ENCODE results near the gene CSK. TPM values are rescaled to one million over a fixed set of nuclear protein-coding genes. Genes with fewer than 3 reads are reported as not detected.

CSK gene
- total and polyA plus RNA-seq, 2 donors (not counting 1 experiment from before 2014, with no cell fraction given), result 325 to 651 TPM

DNA sequence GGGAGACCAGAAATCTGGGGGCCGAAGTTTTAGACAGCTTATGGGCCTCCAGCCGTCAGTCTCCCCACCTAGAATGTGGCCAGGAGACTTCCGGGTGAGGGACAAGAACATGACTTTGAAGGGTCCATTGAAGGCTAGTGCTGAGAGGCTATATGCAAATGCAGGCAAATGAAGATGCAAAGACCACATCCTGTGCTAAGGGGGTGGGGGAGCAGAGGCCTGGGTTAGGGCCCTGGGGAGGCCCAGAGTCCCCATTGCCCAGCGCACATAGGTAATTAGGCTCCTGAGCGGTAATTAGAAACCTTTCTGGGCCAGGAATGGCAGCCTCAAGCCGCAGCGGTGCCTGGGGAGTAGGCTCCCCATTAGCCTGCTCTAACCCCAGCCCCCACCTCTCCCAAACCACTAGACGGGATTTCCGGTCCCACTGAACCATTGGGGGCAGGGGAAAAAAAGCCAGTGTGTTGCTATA is 6.8 kb downstream of the CSK start:
- POLR2A ChIA-PET, result interaction anchor here (2.2 to 15.8 kb wide), 2 partner anchors 10 to 11 kb away, joined by 56 to 572 read pairs; partner anchors contain the start of gene CSK
- CTCF ChIA-PET, result interaction anchor here (0.6 to 37.1 kb wide), 8 partner anchors 6 to 404 kb away, joined by 3 to 2548 read pairs (median 8); partner anchors contain the start of genes CSK, LMAN1L and ULK3
- peak overlapping the region; percentile 93 for H3K4me3 Mint-ChIP-seq
- H3K9me3 Mint-ChIP-seq (ENCODE audit: insufficient read depth), result no peaks in the 10 kb centered on the region
- H3K27me3 Mint-ChIP-seq, result no peaks in the 10 kb centered on the region
- H3K4me1 Mint-ChIP-seq, result peaks cover 99% of the 10 kb centered on the region
- ATAC-seq (ENCODE audit: low read depth) (peak; percentile 21), DNase-seq (peak; percentile 78)
- peaks cover 82% of the 10 kb centered on the region for H3K79me2 ChIP-seq (ENCODE audit: control insufficient read depth, insufficient read depth, low read length)
- TF ChIP-seq EZH2 (IDR thresholded peaks at IDR 0.05; ENCODE audit: borderline replicate concordance, insufficient read depth, low read depth, low read length, poor library complexity, severe bottlenecking), result no peak
- TF ChIP-seq, protein P1, sequence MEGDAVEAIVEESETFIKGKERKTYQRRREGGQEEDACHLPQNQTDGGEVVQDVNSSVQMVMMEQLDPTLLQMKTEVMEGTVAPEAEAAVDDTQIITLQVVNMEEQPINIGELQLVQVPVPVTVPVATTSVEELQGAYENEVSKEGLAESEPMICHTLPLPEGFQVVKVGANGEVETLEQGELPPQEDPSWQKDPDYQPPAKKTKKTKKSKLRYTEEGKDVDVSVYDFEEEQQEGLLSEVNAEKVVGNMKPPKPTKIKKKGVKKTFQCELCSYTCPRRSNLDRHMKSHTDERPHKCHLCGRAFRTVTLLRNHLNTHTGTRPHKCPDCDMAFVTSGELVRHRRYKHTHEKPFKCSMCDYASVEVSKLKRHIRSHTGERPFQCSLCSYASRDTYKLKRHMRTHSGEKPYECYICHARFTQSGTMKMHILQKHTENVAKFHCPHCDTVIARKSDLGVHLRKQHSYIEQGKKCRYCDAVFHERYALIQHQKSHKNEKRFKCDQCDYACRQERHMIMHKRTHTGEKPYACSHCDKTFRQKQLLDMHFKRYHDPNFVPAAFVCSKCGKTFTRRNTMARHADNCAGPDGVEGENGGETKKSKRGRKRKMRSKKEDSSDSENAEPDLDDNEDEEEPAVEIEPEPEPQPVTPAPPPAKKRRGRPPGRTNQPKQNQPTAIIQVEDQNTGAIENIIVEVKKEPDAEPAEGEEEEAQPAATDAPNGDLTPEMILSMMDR (IDR thresholded peaks at IDR 0.05), result no peak
- intact Hi-C loops (cut with micrococcal nuclease), result loop anchor here (2.0 to 10.0 kb wide), 7 partner anchors 54 to 664 kb away; partner anchors contain the start of genes ARID3B, CLK3, SEMA7A and SIN3A
- peak overlapping the region; percentile 46 to 81 (median 67) for H3K4me3 ChIP-seq (ENCODE audit: control extremely low read depth in 1 of 5, extremely low read depth in 1 of 5, insufficient read depth in 1 of 5, low read depth in 2 of 5, low read length in 4 of 5)
- no peaks in the 10 kb centered on the region for H3K27me3 ChIP-seq (replicated peaks in 1 of 4; ENCODE audit: control extremely low read depth in 1 of 4, control insufficient read depth in 3 of 4, insufficient read depth in 4 of 4, low read length in 3 of 4)
- WGBS (ENCODE audit: insufficient coverage), result 3% methylated on average over 5 of the region's 9 CpGs
- H3K4me1 ChIP-seq (ENCODE audit: control insufficient read depth in 2 of 2, insufficient read depth in 2 of 2, low read length in 2 of 2), result peaks cover 73 to 100% of the 10 kb centered on the region in 2 donors
- H3K9me3 ChIP-seq (ENCODE audit: control extremely low read depth in 1 of 3, control insufficient read depth in 2 of 3, insufficient read depth in 1 of 3, low read length in 2 of 3), result no peaks in the 10 kb centered on the region
- peak overlapping the region; percentile 90 to 93 for H3K27ac ChIP-seq (ENCODE audit: low read length in 2 of 2)
- no peak overlapping the region for H2AFZ ChIP-seq (ENCODE audit: insufficient read depth, low read depth, low read length, poor library complexity, severe bottlenecking)
- peak overlapping the region; percentile 91 for H3K4me2 ChIP-seq (replicated peaks; ENCODE audit: low read depth, low read length, poor library complexity, severe bottlenecking)
- peak overlapping the region; percentile 68 for H3K9ac ChIP-seq (ENCODE audit: low read length)
- peaks cover 0 to 35% of the 10 kb centered on the region in 2 experiments for H3K36me3 ChIP-seq (replicated peaks in 1 of 2; ENCODE audit: control extremely low read depth in 1 of 2, control insufficient read depth in 1 of 2, extremely low read depth in 1 of 2, insufficient read depth in 2 of 2, low read length in 1 of 2)
- peak overlapping the region; percentile 99 for H3K27ac Mint-ChIP-seq
- peaks cover 42% of the 10 kb centered on the region for H4K20me1 ChIP-seq (ENCODE audit: control insufficient read depth, insufficient read depth, low read length, poor library complexity, severe bottlenecking)

DNA sequence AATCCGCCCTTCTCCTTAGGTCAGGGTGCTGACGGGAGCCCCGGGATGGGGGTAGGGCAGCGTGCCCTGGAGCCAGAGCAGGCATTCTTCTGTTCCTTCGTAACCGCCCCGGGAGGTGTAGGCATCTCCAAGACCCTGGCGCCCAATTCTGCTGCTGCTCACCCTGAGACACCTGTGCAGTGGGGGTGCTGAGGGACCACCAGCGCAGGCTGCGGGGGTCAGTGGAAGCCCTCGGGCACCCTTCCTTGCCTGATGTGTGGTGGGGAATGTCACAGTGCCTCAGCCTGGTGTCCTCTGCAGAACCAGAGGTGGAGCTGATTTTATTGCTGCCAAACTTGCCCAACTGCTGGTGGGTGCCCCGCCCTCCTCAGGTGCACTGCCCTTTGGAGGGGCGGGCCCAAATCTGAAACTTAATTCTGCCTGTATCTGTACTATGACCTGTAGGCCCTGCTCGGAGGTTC is 7.3 kb downstream of the CSK start:
- peaks cover 97% of the 10 kb centered on the region for H3K4me1 Mint-ChIP-seq
- Histone ChIP-seq H3K4me2 (replicated peaks; ENCODE audit: low read depth, low read length, poor library complexity, severe bottlenecking) (peak overlapping the region; percentile 91), H2AFZ (ENCODE audit: insufficient read depth, low read depth, low read length, poor library complexity, severe bottlenecking) (no peak overlapping the region), H3K27ac (ENCODE audit: low read length in 2 of 2) (peak overlapping the region; percentile 90 to 93), H3K27me3 (replicated peaks in 1 of 4; ENCODE audit: control extremely low read depth in 1 of 4, control insufficient read depth in 3 of 4, insufficient read depth in 4 of 4, low read length in 3 of 4) (no peaks in the 10 kb centered on the region), H3K4me3 (ENCODE audit: control extremely low read depth in 1 of 5, extremely low read depth in 1 of 5, insufficient read depth in 1 of 5, low read depth in 2 of 5, low read length in 4 of 5) (peak overlapping the region; percentile 46 to 81 (median 67)), H3K9ac (ENCODE audit: low read length) (peak overlapping the region; percentile 68), H3K79me2 (ENCODE audit: control insufficient read depth, insufficient read depth, low read length) (peaks cover 82% of the 10 kb centered on the region), H3K4me1 (ENCODE audit: control insufficient read depth in 2 of 2, insufficient read depth in 2 of 2, low read length in 2 of 2) (peaks cover 78 to 99% of the 10 kb centered on the region in 2 donors), H4K20me1 (ENCODE audit: control insufficient read depth, insufficient read depth, low read length, poor library complexity, severe bottlenecking) (peaks cover 47% of the 10 kb centered on the region), H3K36me3 (replicated peaks in 1 of 2; ENCODE audit: control extremely low read depth in 1 of 2, control insufficient read depth in 1 of 2, extremely low read depth in 1 of 2, insufficient read depth in 2 of 2, low read length in 1 of 2) (peaks cover 0 to 35% of the 10 kb centered on the region in 2 experiments), H3K9me3 (ENCODE audit: control extremely low read depth in 1 of 3, control insufficient read depth in 2 of 3, insufficient read depth in 1 of 3, low read length in 2 of 3) (no peaks in the 10 kb centered on the region)
- CTCF ChIA-PET, result interaction anchor here (5.2 to 37.1 kb wide), 3 partner anchors 6 to 154 kb away, joined by 27 to 2548 read pairs (median 2548); partner anchors contain the start of genes CSK and LMAN1L
- WGBS (ENCODE audit: insufficient coverage), result 2% methylated on average over 14 of the region's 14 CpGs
- DNase-seq (peak; percentile 82), ATAC-seq (ENCODE audit: low read depth) (peak; percentile 6)
- peak overlapping the region; percentile 99 for H3K27ac Mint-ChIP-seq
- no peak for TF ChIP-seq EZH2 (IDR thresholded peaks at IDR 0.05; ENCODE audit: borderline replicate concordance, insufficient read depth, low read depth, low read length, poor library complexity, severe bottlenecking)
- TF ChIP-seq, protein P1 (IDR thresholded peaks at IDR 0.05), result no peak
- no peaks in the 10 kb centered on the region for H3K9me3 Mint-ChIP-seq (ENCODE audit: insufficient read depth)
- intact Hi-C loops (cut with micrococcal nuclease), result loop anchor here (2.0 to 10.0 kb wide), 7 partner anchors 53 to 663 kb away; partner anchors contain the start of genes ARID3B, CLK3, SEMA7A and SIN3A
- POLR2A ChIA-PET, result interaction anchor here (1.0 to 15.8 kb wide), 3 partner anchors 8 to 12 kb away, joined by 3 to 572 read pairs (median 12); partner anchors contain the start of gene CSK
- peak overlapping the region; percentile 93 for H3K4me3 Mint-ChIP-seq
- no peaks in the 10 kb centered on the region for H3K27me3 Mint-ChIP-seq

Measured in B cell (primary cell).